22Rv1 (cell line): ENCODE results near the gene ID4.

ENCODE experiments used
- ZFX ChIP-seq: fragments of 450-650 bp; IDR thresholded peaks from 2 replicates; pipeline ENCODE4 v1.6.1; 2017; ENCODE audit warnings: antibody characterized with exemption, borderline replicate concordance
- TF ChIP-seq, protein P1 (sequence below): fragments of 450-650 bp; IDR thresholded peaks from 2 replicates; pipeline ENCODE4 v1.5.1; 2017; ENCODE audit warnings: mild to moderate bottlenecking

DNA sequence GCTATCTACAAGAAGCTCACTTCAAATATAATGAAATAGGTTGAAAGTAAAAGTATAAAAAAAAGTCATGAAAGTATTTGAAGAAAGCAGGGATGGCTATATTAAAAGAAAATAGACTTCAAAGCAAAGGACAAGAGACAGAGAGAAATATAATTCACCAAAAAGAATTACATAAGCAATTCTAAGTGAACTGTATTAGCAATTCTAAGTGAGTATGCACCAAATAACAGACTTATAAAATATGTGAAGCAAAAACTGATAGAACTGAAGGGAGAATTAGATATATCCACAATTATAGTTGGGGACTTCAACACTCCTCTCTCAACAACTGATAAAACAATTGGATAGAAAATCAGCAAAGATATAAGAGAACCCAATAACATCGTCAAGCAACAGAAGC lies 38.8 kb upstream of the ID4 start:
- TF ChIP-seq, protein P1, sequence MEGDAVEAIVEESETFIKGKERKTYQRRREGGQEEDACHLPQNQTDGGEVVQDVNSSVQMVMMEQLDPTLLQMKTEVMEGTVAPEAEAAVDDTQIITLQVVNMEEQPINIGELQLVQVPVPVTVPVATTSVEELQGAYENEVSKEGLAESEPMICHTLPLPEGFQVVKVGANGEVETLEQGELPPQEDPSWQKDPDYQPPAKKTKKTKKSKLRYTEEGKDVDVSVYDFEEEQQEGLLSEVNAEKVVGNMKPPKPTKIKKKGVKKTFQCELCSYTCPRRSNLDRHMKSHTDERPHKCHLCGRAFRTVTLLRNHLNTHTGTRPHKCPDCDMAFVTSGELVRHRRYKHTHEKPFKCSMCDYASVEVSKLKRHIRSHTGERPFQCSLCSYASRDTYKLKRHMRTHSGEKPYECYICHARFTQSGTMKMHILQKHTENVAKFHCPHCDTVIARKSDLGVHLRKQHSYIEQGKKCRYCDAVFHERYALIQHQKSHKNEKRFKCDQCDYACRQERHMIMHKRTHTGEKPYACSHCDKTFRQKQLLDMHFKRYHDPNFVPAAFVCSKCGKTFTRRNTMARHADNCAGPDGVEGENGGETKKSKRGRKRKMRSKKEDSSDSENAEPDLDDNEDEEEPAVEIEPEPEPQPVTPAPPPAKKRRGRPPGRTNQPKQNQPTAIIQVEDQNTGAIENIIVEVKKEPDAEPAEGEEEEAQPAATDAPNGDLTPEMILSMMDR = no peak
- TF ChIP-seq ZFX = no peak
